Measurements from ENCODE around the gene UBR1. TPM values are rescaled to one million over a fixed set of nuclear protein-coding genes. Genes with fewer than 3 reads are reported as not detected.

UBR1 gene
- total RNA-seq, 4 donors from 2014 or later, result 28.8 to 42.0 (median 31.0) TPM

DNA sequence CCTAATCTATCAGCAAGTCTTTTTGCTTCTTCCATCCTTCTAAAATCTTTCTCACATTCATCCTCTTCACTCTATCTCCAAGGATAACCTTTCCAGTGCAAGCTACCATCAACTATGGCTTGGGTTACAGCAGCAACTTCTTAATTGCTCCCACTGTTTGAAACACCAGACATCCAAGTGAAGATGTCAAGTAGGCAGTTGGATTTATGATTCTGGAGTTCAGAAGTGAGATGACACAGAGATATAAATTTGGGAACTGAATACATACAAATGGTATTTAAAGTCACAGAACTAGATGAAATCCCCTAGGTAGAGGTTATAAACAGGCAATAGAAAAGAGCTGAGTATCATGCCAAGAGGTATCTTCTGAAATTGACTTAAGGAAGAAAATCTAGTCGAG, 3.7 kb downstream of the UBR1 start:
- DNase-seq (ENCODE audit: low spot score in 2 of 2), result no peak
- Histone ChIP-seq H3K27ac (no peak overlapping the region), H3K27me3 (no peaks in the 10 kb centered on the region), H3K4me3 (no peak overlapping the region), H3K36me3 (peaks cover 0 to 51% (median 0%) of the 10 kb centered on the region in 3 donors), H3K4me1 (peaks cover 0 to 53% (median 19%) of the 10 kb centered on the region in 4 donors), H3K9me3 (no peaks in the 10 kb centered on the region)
- TF ChIP-seq, protein P1, sequence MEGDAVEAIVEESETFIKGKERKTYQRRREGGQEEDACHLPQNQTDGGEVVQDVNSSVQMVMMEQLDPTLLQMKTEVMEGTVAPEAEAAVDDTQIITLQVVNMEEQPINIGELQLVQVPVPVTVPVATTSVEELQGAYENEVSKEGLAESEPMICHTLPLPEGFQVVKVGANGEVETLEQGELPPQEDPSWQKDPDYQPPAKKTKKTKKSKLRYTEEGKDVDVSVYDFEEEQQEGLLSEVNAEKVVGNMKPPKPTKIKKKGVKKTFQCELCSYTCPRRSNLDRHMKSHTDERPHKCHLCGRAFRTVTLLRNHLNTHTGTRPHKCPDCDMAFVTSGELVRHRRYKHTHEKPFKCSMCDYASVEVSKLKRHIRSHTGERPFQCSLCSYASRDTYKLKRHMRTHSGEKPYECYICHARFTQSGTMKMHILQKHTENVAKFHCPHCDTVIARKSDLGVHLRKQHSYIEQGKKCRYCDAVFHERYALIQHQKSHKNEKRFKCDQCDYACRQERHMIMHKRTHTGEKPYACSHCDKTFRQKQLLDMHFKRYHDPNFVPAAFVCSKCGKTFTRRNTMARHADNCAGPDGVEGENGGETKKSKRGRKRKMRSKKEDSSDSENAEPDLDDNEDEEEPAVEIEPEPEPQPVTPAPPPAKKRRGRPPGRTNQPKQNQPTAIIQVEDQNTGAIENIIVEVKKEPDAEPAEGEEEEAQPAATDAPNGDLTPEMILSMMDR (IDR thresholded peaks at IDR 0.05), result no peak
- TF ChIP-seq EP300 (IDR thresholded peaks at IDR 0.05) (no peak), POLR2A (IDR thresholded peaks at IDR 0.05) (no peak)
- WGBS, 2 donors, result 89 to 96% methylated on average over 1 of the region's 1 CpG

- H3K36me3 ChIP-seq, result peaks cover 0 to 52% (median 0%) of the 10 kb centered on the region in 3 donors
- H3K27me3 ChIP-seq, result no peaks in the 10 kb centered on the region
- H3K4me1 ChIP-seq, result peaks cover 0 to 52% (median 15%) of the 10 kb centered on the region in 4 donors
- H3K27ac ChIP-seq, result no peak overlapping the region
- TF ChIP-seq POLR2A (IDR thresholded peaks at IDR 0.05), result no peak
- no peak for TF ChIP-seq EP300 (IDR thresholded peaks at IDR 0.05)
- no peaks in the 10 kb centered on the region for H3K9me3 ChIP-seq
- no peak overlapping the region for H3K4me3 ChIP-seq
- no peak for DNase-seq (ENCODE audit: low spot score in 2 of 2)
Observed at GRCh38 chr15:43100971-43101370, 4.9 kb downstream of the UBR1 start.

DNA sequence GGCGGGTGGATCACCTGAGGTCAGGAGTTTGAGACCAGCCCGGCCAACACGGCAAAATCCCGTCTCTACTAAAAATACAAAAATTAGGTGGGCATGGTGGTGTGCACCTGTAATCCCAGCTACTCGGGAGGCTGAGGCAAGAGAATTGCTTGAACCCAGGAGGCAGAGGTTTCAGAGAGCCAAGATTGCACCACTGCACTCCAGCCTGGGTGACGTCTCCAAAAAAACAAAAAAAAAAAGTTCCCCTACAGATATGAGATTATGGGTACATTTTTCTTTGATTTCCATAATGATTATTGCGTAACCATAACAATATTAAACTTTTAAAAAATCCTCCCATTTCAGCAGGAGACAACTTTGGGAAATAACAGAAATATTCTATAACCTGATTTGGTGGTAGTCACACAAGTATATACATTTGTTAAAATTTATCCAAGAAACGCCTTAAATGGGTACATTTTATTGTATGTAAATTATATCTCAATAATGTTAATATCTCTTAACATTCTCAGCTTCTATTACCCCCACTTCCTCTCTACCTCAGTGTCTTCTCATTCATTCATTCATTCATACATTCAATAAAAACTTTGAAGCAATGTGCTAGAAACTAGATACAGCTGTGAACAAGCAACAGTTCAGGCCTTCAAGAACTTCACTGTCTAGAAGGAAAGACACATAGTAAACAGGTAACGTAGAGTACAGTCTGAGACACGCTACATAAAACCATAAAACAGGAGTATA, 6.6 kb downstream of the UBR1 start:
- peaks cover 0 to 47% (median 6%) of the 10 kb centered on the region in 4 donors for H3K4me1 ChIP-seq
- TF ChIP-seq POLR2A (IDR thresholded peaks at IDR 0.05) (no peak), EP300 (IDR thresholded peaks at IDR 0.05) (no peak)
- TF ChIP-seq, protein P1 (IDR thresholded peaks at IDR 0.05), result no peak

GRCh38 chr15:43096411-43096810, 9.4 kb downstream of the UBR1 start:
- DNase-seq (ENCODE audit: low spot score in 2 of 2), result no peak
- no peak for TF ChIP-seq EP300 (IDR thresholded peaks at IDR 0.05)
- no peak for TF ChIP-seq POLR2A (IDR thresholded peaks at IDR 0.05)
- TF ChIP-seq, protein P1 (IDR thresholded peaks at IDR 0.05), result no peak
- WGBS, 2 donors, result 83 to 86% methylated on average over 6 of the region's 6 CpGs
- Histone ChIP-seq H3K4me3 (no peak overlapping the region), H3K36me3 (peaks cover 0 to 36% (median 0%) of the 10 kb centered on the region in 3 donors), H3K27me3 (no peaks in the 10 kb centered on the region), H3K4me1 (peaks cover 0 to 38% (median 0%) of the 10 kb centered on the region in 4 donors), H3K9me3 (no peaks in the 10 kb centered on the region), H3K27ac (no peak overlapping the region)

More for the DNA sequence above, 6.6 kb downstream of the UBR1 start:
- Histone ChIP-seq H3K9me3 (no peaks in the 10 kb centered on the region), H3K36me3 (peaks cover 0 to 52% (median 0%) of the 10 kb centered on the region in 3 donors), H3K27me3 (no peaks in the 10 kb centered on the region), H3K4me3 (no peak overlapping the region), H3K27ac (no peak overlapping the region)
- DNase-seq (ENCODE audit: low spot score in 2 of 2), result no peak
- WGBS, 2 donors, result 97% methylated on average over 10 of the region's 10 CpGs

DNA sequence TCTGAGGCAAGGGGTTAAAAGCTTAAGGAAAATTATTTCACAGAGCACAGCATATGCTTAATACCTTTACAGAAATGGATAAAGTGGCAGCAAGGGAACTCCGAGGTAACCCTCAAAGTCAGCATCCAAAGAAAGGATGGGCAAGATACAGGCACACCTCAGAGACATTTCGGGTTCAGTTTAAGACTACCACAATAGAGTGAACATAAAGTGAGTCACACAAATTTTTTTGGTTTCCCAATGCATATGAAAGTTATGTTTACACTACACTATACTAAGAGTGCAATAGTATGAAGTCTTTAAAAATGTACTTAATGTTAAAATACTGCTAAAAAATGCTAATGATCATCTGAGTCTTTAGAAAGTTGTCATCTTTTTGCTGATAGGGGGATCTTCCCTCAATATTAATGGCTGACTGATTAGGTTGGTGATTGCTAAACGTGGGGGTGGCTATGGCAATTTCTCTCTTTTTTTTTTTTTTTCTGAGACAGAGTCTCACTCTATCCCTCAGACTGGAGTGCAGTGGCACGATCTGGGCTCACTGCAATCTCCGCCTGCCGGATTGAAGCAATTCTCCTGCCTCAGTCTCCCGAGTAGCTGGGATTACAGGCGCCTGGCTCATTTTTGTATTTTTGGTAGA, 10.0 kb downstream of the UBR1 start:
- Histone ChIP-seq H3K36me3 (peaks cover 0 to 31% (median 0%) of the 10 kb centered on the region in 3 donors), H3K27ac (no peak overlapping the region), H3K27me3 (no peaks in the 10 kb centered on the region), H3K9me3 (no peaks in the 10 kb centered on the region), H3K4me1 (peaks cover 0 to 32% (median 0%) of the 10 kb centered on the region in 4 donors), H3K4me3 (no peak overlapping the region)
- DNase-seq (ENCODE audit: low spot score in 2 of 2), result no peak
- TF ChIP-seq, protein P1 (IDR thresholded peaks at IDR 0.05), result no peak
- no peak for TF ChIP-seq POLR2A (IDR thresholded peaks at IDR 0.05)
- no peak for TF ChIP-seq EP300 (IDR thresholded peaks at IDR 0.05)
- 87 to 95% methylated on average over 8 of the region's 8 CpGs for WGBS, 2 donors

Measured in tibial nerve (tissue), 4 donors.